SIG-M5 (cell line): Measurements from ENCODE around the gene KAT6B.
A peak's percentile ranks its signal among the peaks of the same experiment; 100 is the strongest.
"Not testable (repeated sequence)": the region's sequence is repeated elsewhere in the genome, so short reads cannot be mapped to it uniquely, and the experiment has no call there.

Source experiments
- DNase-seq: peaks from one replicate; lab custom pipeline; 2025; lab: John Stamatoyannopoulos, UW

KAT6B gene

GRCh38 chr10:74826142-74827044, at the start of gene KAT6B:
TSS of gene KAT6B (plus strand) at chr10:74826600. CDS start at chr10:74842858, 16,258 bp downstream.
- peak; percentile 100 for DNase-seq

- no peak for DNase-seq
These were observed 47.8 kb upstream of the KAT6B start for GRCh38 chr10:74778436-74779094.

GRCh38 chr10:74781870-74782269, 44.5 kb upstream of the KAT6B start:
- not testable (repeated sequence) for DNase-seq

GRCh38 chr10:74784462-74784861, 41.9 kb upstream of the KAT6B start:
- no peak for DNase-seq

- no peak for DNase-seq
These were observed 40.3 kb upstream of the KAT6B start for GRCh38 chr10:74786126-74786525.

GRCh38 chr10:74787457-74787856, 38.9 kb upstream of the KAT6B start:
- DNase-seq = no peak

GRCh38 chr10:74791979-74792378, 34.4 kb upstream of the KAT6B start:
- DNase-seq = not testable (repeated sequence)

GRCh38 chr10:74792726-74793125, 33.7 kb upstream of the KAT6B start:
- DNase-seq = no peak

- not testable (repeated sequence) for DNase-seq
These were observed 33.2 kb upstream of the KAT6B start for GRCh38 chr10:74793240-74793639.

- DNase-seq = no peak
These were observed 31.9 kb upstream of the KAT6B start for GRCh38 chr10:74794531-74794930.

GRCh38 chr10:74797550-74797949, 28.9 kb upstream of the KAT6B start:
- DNase-seq = no peak

GRCh38 chr10:74799721-74800221, 26.6 kb upstream of the KAT6B start:
- DNase-seq = no peak

GRCh38 chr10:74801447-74801846, 25.0 kb upstream of the KAT6B start:
- no peak for DNase-seq

GRCh38 chr10:74808501-74808900, 17.9 kb upstream of the KAT6B start:
- DNase-seq = no peak

- no peak for DNase-seq
These were observed 16.3 kb upstream of the KAT6B start for GRCh38 chr10:74810087-74810486.

GRCh38 chr10:74813381-74814259, 12.8 kb upstream of the KAT6B start:
- DNase-seq = no peak

GRCh38 chr10:74814797-74815196, 11.6 kb upstream of the KAT6B start:
- DNase-seq = no peak

- DNase-seq = no peak
These were observed 9.4 kb upstream of the KAT6B start for GRCh38 chr10:74816824-74817498.

- no peak for DNase-seq
These were observed 4.9 kb upstream of the KAT6B start for GRCh38 chr10:74821501-74821900.

- DNase-seq = no peak
These were observed 4.3 kb upstream of the KAT6B start for GRCh38 chr10:74822101-74822500.

- DNase-seq = no peak
These were observed 3.8 kb upstream of the KAT6B start for GRCh38 chr10:74822521-74823089.
